ENCODE results near the gene TMEM109. TPM values are rescaled to one million over a fixed set of nuclear protein-coding genes. Genes with fewer than 3 reads are reported as not detected.
"Not testable (repeated sequence)": the region's sequence is repeated elsewhere in the genome, so short reads cannot be mapped to it uniquely, and the experiment has no call there.

TMEM109 gene
- polyA plus RNA-seq, 12 donors, result 80.2 to 123 (median 97.2) TPM; not detected in 1

- peak; percentile 98 for DNase-seq
These were observed 7.6 kb upstream of the TMEM109 start, which contains the start of gene PRPF19 for GRCh38 chr11:60906132-60906972. Gene PRPF19, minus strand, starts transcription at chr11:60906585. Its CDS starts 203 bp downstream, at chr11:60906382.

GRCh38 chr11:60908803-60909202 is 5.2 kb upstream of the TMEM109 start:
- no peak for DNase-seq

- DNase-seq, result not testable (repeated sequence)
These were observed 4.2 kb upstream of the TMEM109 start for GRCh38 chr11:60909680-60910280.

GRCh38 chr11:60910281-60910687 is 3.7 kb upstream of the TMEM109 start:
- DNase-seq, result no peak

GRCh38 chr11:60910711-60911380 is 3.1 kb upstream of the TMEM109 start:
- DNase-seq, result no peak

GRCh38 chr11:60912223-60912850 is 1.6 kb upstream of the TMEM109 start:
- no peak for DNase-seq

- no peak for DNase-seq
These were observed 968 bp upstream of the TMEM109 start for GRCh38 chr11:60912851-60913528.

- peak; percentile 49 for DNase-seq
These were observed 782 bp downstream of the TMEM109 start for GRCh38 chr11:60914633-60915247.

GRCh38 chr11:60915248-60915914 is 1.4 kb downstream of the TMEM109 start:
- peak; percentile 30 for DNase-seq

- DNase-seq, result no peak
These were observed 2.8 kb downstream of the TMEM109 start for GRCh38 chr11:60916669-60917206.

GRCh38 chr11:60917267-60917666 is 3.3 kb downstream of the TMEM109 start:
- no peak for DNase-seq

- no peak for DNase-seq
These were observed 4.4 kb downstream of the TMEM109 start for GRCh38 chr11:60918251-60918938.

- DNase-seq, result no peak
These were observed 4.9 kb downstream of the TMEM109 start for GRCh38 chr11:60918939-60919265.

- no peak for DNase-seq
These were observed 5.4 kb downstream of the TMEM109 start for GRCh38 chr11:60919320-60919719.

- no peak for DNase-seq
These were observed 6.0 kb downstream of the TMEM109 start for GRCh38 chr11:60919956-60920355.

GRCh38 chr11:60921259-60921658 is 7.3 kb downstream of the TMEM109 start:
- no peak for DNase-seq

- no peak for DNase-seq
These were observed 7.9 kb downstream of the TMEM109 start for GRCh38 chr11:60921777-60922335.

GRCh38 chr11:60922906-60923305 is 8.9 kb downstream of the TMEM109 start:
- no peak for DNase-seq

GRCh38 chr11:60923326-60923725 is 9.4 kb downstream of the TMEM109 start:
- no peak for DNase-seq

GRCh38 chr11:60923800-60924109 is 9.8 kb downstream of the TMEM109 start:
- no peak for DNase-seq
